HFF-Myc (cell line): ENCODE measurements around the gene RYR2.

ENCODE experiments used
- DNase-seq: peaks from one replicate; pipeline ENCODE4 v3.0.0-alpha.2; 2011; ENCODE audit warnings: low read depth; ENCODE audit errors: extremely low read depth
- H3K4me3 ChIP-seq: replicated peaks from 2 replicates; pipeline ENCODE4 v1.5.1; 2011; ENCODE audit warnings: low read depth, mild to moderate bottlenecking, control low read depth, low read length
- TF ChIP-seq, protein P1 (sequence below): IDR thresholded peaks from 2 replicates; pipeline ENCODE4 v1.5.1; 2012; ENCODE audit warnings: mild to moderate bottlenecking, low read depth, low read length, control low read depth; ENCODE audit errors: missing control alignments

The RYR2 gene

DNA sequence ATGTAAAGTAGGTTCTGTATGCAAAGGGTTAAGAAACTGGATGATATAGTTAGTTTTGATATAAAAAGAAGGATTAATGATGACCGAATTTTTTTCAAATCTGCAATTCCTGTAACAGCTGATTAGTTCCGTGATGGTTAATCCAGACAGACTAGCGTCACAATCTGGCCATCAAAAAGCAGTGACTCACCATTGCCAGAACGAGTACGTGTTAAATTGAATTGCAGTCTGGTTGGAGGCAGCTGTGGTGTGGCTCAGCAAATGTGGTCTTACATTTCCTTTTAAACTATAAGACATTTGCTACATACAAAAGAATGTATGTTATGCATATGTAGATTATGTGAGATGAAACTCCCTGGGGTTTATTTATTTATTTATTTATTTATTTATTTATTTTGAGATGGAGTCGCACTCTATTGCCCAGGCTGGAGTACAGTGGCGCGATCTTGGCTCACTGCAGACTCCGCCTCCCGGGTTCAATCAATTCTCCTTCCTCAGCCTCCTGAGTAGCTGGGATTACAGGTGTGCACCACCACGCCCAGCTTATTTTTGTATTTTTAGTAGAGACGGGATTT, 139.8 kb downstream of the RYR2 start:
- H3K4me3 ChIP-seq = no peak overlapping the region
- TF ChIP-seq, protein P1, sequence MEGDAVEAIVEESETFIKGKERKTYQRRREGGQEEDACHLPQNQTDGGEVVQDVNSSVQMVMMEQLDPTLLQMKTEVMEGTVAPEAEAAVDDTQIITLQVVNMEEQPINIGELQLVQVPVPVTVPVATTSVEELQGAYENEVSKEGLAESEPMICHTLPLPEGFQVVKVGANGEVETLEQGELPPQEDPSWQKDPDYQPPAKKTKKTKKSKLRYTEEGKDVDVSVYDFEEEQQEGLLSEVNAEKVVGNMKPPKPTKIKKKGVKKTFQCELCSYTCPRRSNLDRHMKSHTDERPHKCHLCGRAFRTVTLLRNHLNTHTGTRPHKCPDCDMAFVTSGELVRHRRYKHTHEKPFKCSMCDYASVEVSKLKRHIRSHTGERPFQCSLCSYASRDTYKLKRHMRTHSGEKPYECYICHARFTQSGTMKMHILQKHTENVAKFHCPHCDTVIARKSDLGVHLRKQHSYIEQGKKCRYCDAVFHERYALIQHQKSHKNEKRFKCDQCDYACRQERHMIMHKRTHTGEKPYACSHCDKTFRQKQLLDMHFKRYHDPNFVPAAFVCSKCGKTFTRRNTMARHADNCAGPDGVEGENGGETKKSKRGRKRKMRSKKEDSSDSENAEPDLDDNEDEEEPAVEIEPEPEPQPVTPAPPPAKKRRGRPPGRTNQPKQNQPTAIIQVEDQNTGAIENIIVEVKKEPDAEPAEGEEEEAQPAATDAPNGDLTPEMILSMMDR = no peak
- DNase-seq = no peak

DNA sequence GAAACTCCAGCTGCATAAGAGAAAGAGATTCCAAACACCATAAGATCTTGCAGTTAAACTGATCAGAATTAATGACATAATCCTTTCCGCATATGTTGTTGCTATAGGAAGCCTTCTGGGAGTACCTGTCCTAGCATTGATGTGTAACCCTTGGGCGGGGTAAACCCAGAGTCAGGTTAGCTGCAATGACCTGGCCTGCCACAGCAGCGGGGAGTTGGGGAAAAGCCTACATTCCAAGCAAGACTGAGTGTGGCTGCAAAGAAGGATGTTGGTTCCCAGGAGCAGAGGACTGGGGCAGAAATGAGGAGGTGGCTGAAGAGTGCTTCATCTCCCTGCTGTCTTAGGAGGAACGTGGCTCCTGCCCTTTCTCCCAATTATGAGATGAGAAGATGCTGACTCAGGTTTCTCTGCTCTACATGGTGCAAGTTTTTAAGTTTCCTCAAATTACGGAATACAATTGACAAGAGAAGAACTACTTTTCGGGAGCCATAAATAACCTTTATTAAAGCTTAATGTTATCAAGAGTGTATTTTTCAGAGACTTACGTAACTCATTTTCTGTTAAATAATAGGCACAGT, 142.1 kb downstream of the RYR2 start:
- TF ChIP-seq, protein P1 = no peak
- DNase-seq = no peak
- no peak overlapping the region for H3K4me3 ChIP-seq

DNA sequence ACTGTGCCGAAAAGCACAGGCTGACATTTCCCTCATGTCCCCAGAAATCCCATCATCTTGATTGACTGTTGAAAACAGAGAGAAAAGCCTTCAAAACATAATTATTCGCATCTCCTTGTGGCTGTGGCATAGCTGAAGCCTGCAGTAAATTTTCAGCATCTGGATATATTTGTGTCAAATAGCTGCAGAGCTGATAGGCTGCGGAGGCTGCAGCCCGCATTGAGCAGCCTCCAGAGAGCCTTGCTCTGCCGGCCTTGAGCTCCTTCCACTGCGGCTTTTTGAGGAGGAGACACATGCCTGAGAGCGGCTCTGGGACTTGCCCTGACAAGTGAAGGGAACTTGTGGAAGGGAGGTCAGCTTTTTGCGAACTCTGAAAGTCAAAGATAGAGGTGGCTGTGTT, 144.7 kb downstream of the RYR2 start:
- DNase-seq = no peak
- H3K4me3 ChIP-seq = no peak overlapping the region
- TF ChIP-seq, protein P1 = no peak

DNA sequence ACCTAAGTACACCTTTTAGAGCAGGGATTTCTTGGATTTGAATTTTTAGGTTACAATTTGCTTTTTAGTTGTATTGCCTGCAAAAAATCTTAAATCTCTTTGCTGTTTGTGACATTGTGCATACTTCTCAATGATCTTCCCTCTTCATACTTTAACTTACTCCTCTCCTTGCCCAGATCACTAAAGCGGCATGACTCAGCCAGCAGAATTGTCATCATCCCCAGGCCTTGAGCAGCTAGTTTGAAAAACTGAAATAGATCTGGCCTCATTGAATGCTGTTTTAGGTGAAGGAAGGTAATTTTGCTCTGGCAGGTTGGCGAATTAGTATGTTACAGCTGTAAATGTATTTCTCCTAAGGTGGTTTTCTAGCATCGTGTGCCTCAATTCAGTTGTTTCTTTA, 145.9 kb downstream of the RYR2 start:
- H3K4me3 ChIP-seq = no peak overlapping the region
- no peak for DNase-seq
- TF ChIP-seq, protein P1 = no peak

- DNase-seq = no peak
- H3K4me3 ChIP-seq = no peak overlapping the region
- TF ChIP-seq, protein P1 = no peak
Measured at GRCh38 chr1:237191403-237191802, 149.4 kb downstream of the RYR2 start.

DNA sequence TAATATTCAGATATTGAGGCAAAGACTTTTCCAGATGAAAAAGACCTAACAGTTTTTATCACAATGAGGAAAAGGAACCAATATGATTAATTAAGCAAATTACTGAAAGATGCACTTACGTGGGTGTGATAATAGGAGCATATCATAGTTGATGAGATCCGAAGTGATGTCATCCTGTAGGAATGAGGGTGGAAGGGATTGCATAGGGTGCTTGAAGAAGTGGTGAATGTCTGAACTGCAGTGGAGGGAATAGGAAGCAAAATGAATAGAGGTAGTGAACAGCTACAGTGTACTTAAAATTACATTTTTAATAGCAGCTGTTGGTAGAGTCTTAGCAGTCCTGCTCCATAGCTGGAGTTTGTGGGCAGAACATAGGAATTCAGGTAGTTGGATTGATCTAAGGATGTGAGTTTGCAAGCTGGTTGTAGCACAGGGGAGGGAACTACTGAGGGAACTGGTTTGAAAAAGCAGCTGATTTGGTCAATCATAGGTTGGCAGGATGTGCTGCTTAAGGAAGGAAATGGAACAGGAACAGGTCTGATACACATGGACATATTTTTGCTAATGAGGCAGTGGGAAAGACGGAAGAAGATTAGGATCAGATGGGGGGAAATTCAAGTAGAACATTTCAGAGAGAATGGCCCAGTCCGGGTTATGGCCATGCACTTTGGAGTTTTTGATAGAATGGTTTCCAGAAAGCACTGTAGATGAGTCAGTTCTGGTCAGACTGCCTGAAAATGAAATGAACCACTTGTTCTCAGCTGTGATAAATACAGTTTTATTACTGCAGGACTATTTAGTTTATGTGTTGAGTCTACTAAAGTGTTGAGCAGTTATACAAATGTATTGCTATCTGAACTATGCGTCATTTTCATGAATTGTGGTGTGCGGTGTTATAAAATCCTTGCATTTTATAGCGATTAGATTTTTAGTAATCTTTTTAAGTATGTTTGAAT, 155.8 kb downstream of the RYR2 start:
- H3K4me3 ChIP-seq = no peak overlapping the region
- TF ChIP-seq, protein P1 = no peak
- no peak for DNase-seq
